A549 (cell line): ENCODE data around the gene EPN3. TPM values are rescaled to one million over a fixed set of nuclear protein-coding genes. Genes with fewer than 3 reads are reported as not detected.

Experiments used
- ATAC-seq, 2 experiments: fragments of 200-7000 bp in 1 of 2; fragments of >200 bp in 1 of 2; cut with Nextera tagmentation in 1 of 2; cut with Tn5 transposase in 1 of 2; 3 replicates each; pipeline versions ENCODE4 v1.8.0 to v1.9.1; 2018 to 2020; ENCODE audit warnings: mild to moderate bottlenecking in 1 of 2, moderate library complexity in 1 of 2
- CTCF ChIA-PET: fragments of 300-600 bp; sonication (Branson Sonifier 250); formaldehyde crosslinking; extraction: SDS; loops from one replicate; lab custom pipeline; 2021; ENCODE audit warnings: antibody characterized with exemption, inconsistent platforms; lab: Yijun Ruan, JAX
- POLR2A ChIA-PET: fragments of 350-600 bp; formaldehyde crosslinking; extraction: SDS; loops from one replicate; lab custom pipeline; 2021; ENCODE audit warnings: antibody characterized with exemption, inconsistent platforms; lab: Yijun Ruan, JAX
- DNase-seq, 2 experiments: peaks; one replicate each; pipeline versions ENCODE4 v3.0.0 to v3.0.0-alpha.2; 2011 to 2016; ENCODE audit warnings: low read depth in 1 of 2, low spot score in 1 of 2
- FAIRE-seq: peaks from 2 replicates; lab custom pipeline; 2011; peaks lifted over from hg19 to GRCh38; lab: Jason Lieb, UNC
- H3K27ac ChIP-seq, 2 experiments: fragments of >200 bp; sonication (Bioruptor Twin); formaldehyde crosslinking; 3 replicates each; pipeline ENCODE4 v1.5.1; 2016 to 2017
- H3K4me1 ChIP-seq: fragments of >200 bp; sonication (Bioruptor Twin); formaldehyde crosslinking; 3 replicates; pipeline ENCODE4 v1.6.1; 2016
- H3K4me2 ChIP-seq: fragments of >200 bp; sonication (Bioruptor Twin); formaldehyde crosslinking; 3 replicates; pipeline ENCODE4 v1.6.1; 2016
- H3K4me3 ChIP-seq: fragments of >200 bp; sonication (Bioruptor Twin); formaldehyde crosslinking; 3 replicates; pipeline ENCODE4 v1.5.1; 2016
- H3K9me3 ChIP-seq: fragments of >200 bp; sonication (Bioruptor Twin); formaldehyde crosslinking; 3 replicates; pipeline ENCODE4 v1.6.1; 2016
- CBX2 ChIP-seq: fragments of 200-600 bp; sonication (generic); IDR thresholded peaks from 2 replicates; pipeline ENCODE4 v1.6.1; 2016; ENCODE audit warnings: low read depth, mild to moderate bottlenecking, borderline replicate concordance
- CBX8 ChIP-seq: fragments of 200-600 bp; sonication (generic); IDR thresholded peaks from 2 replicates; pipeline ENCODE4 v1.6.1; 2016
- CHD2 ChIP-seq: fragments of 150-350 bp; IDR thresholded peaks from 2 replicates; pipeline ENCODE4 v1.6.1; 2014; ENCODE audit warnings: low read length; ENCODE audit not compliant: partially characterized antibody
- EHMT2 ChIP-seq: fragments of 200-600 bp; sonication (generic); IDR thresholded peaks from 2 replicates; pipeline ENCODE4 v1.6.1; 2016; ENCODE audit warnings: antibody characterized with exemption, low read depth, mild to moderate bottlenecking, moderate library complexity
- ESRRA ChIP-seq: fragments of 150-350 bp; IDR thresholded peaks from 2 replicates; pipeline ENCODE4 v1.6.1; 2014; ENCODE audit warnings: mild to moderate bottlenecking, low read length, borderline replicate concordance
- FOXS1 ChIP-seq: fragments of 250-450 bp; sonication (Bioruptor Pico); IDR thresholded peaks from 2 replicates; pipeline ENCODE4 v1.5.0; 2020; ENCODE audit warnings: mild to moderate bottlenecking, moderate library complexity
- GATA3 ChIP-seq: IDR thresholded peaks from 2 replicates; pipeline ENCODE4 v1.6.1; 2012; ENCODE audit warnings: borderline replicate concordance
- HDAC2 ChIP-seq: fragments of 200-600 bp; sonication (generic); IDR thresholded peaks from 2 replicates; pipeline ENCODE4 v1.6.1; 2016
- HOXB13 ChIP-seq: fragments of 250-450 bp; sonication (Bioruptor Pico); IDR thresholded peaks from 2 replicates; pipeline ENCODE4 v1.5.0; 2020; ENCODE audit warnings: low read depth, mild to moderate bottlenecking, moderate library complexity
- HOXB5 ChIP-seq: fragments of 250-450 bp; sonication (Bioruptor Pico); IDR thresholded peaks from 2 replicates; pipeline ENCODE4 v1.5.0; 2020; ENCODE audit warnings: mild to moderate bottlenecking, moderate library complexity
- JUN ChIP-seq, 2 experiments: fragments of >200 bp; sonication (Bioruptor Twin); formaldehyde crosslinking; IDR thresholded peaks; 2 replicates in 1 of 2; 3 replicates in 1 of 2; pipeline ENCODE4 v1.6.1; 2016 to 2017
- JUNB ChIP-seq: fragments of >200 bp; sonication (Bioruptor Twin); formaldehyde crosslinking; IDR thresholded peaks from 2 replicates; pipeline ENCODE4 v1.6.1; 2016
- KDM5A ChIP-seq: fragments of 200-600 bp; sonication (generic); IDR thresholded peaks from 2 replicates; pipeline ENCODE4 v1.6.1; 2016; ENCODE audit warnings: antibody characterized with exemption, mild to moderate bottlenecking
- NFE2L2 ChIP-seq: fragments of 150-350 bp; conservative IDR thresholded peaks from 2 replicates; pipeline ENCODE4 v1.6.1; 2014; ENCODE audit warnings: low read length
- NR3C1 ChIP-seq: fragments of >200 bp; sonication (Bioruptor Twin); formaldehyde crosslinking; IDR thresholded peaks from 3 replicates; pipeline ENCODE4 v1.6.1; 2017
- POLR2A ChIP-seq: IDR thresholded peaks from 2 replicates; pipeline ENCODE4 v1.6.1; 2012; ENCODE audit warnings: mild to moderate bottlenecking, low read length
- POLR2AphosphoS2 ChIP-seq: conservative IDR thresholded peaks from 2 replicates; pipeline ENCODE4 v1.6.1; 2012; ENCODE audit warnings: low read length, improper control_type of control experiment, inconsistent platforms
- RAD21 ChIP-seq, 2 experiments: fragments of >200 bp in 1 of 2; sonication (Bioruptor Twin) in 1 of 2; formaldehyde crosslinking in 1 of 2; IDR thresholded peaks in 1 of 2; conservative IDR thresholded peaks in 1 of 2; 2 replicates in 1 of 2; 3 replicates in 1 of 2; pipeline ENCODE4 v1.6.1; 2012 to 2018; ENCODE audit warnings: inconsistent platforms in 1 of 2
- RARB ChIP-seq: fragments of 250-450 bp; sonication (Bioruptor Pico); IDR thresholded peaks from 2 replicates; pipeline ENCODE4 v1.8.0; 2021; ENCODE audit warnings: mild to moderate bottlenecking, moderate library complexity
- SMC3 ChIP-seq: fragments of >200 bp; sonication (Bioruptor Twin); formaldehyde crosslinking; IDR thresholded peaks from 3 replicates; pipeline ENCODE4 v1.6.1; 2018; ENCODE audit warnings: inconsistent platforms
- TP53 ChIP-seq: fragments of 250-450 bp; sonication (Bioruptor Pico); IDR thresholded peaks from 2 replicates; pipeline ENCODE4 v1.5.0; 2021; ENCODE audit warnings: mild to moderate bottlenecking, moderate library complexity
- ZC3H11A ChIP-seq: fragments of 450-650 bp; IDR thresholded peaks from 2 replicates; pipeline ENCODE4 v1.6.1; 2014; ENCODE audit warnings: antibody characterized with exemption, mild to moderate bottlenecking
- ZFP36 ChIP-seq: fragments of 450-650 bp; IDR thresholded peaks from 2 replicates; pipeline ENCODE4 v1.6.1; 2014; ENCODE audit warnings: borderline replicate concordance; ENCODE audit not compliant: partially characterized antibody
- WGBS: methylation state at CpG from one replicate; pipeline ENCODE4 v1.1.6; 2017; ENCODE audit errors: missing lambda C conversion rate; 5-methylcytosine and 5-hydroxymethylcytosine counted together
- polyA minus RNA-seq: library from RNA; depleted of rRNA, polyadenylated mRNA; stranded (reverse); fragments of >200 nt; gene quantifications from 2 replicates; pipeline ENCODE4 v1.2.3, GENCODE V29; 2011; rRNA and poly(A)+ RNA removed
- polyA plus RNA-seq, 4 experiments: library from polyadenylated mRNA; depleted of rRNA in 3 of 4; stranded (reverse); fragments of >200 nt; fragmentation: RNase III in 1 of 4; extraction: RNeasy Plus Mini Kit Qiagen cat#74134 plus additional on column Dnase treatment in 1 of 4; gene quantifications; 2 replicates in 3 of 4; 3 replicates in 1 of 4; pipeline ENCODE4 v1.2.3, GENCODE V29; 2011 to 2017
- TF ChIP-seq, protein P1 (sequence below): fragments of 200-600 bp; sonication (generic); IDR thresholded peaks from 2 replicates; pipeline ENCODE4 v1.6.1; 2016; ENCODE audit warnings: antibody characterized with exemption, mild to moderate bottlenecking, moderate library complexity
- TF ChIP-seq, protein P2 (sequence below): IDR thresholded peaks from 2 replicates; pipeline ENCODE4 v1.6.1; 2012; ENCODE audit warnings: low read depth, borderline replicate concordance
- TF ChIP-seq, protein P3 (sequence below): fragments of 250-450 bp; sonication (Bioruptor Pico); IDR thresholded peaks from 2 replicates; pipeline ENCODE4 v1.5.0; 2020; ENCODE audit warnings: low read depth, mild to moderate bottlenecking, moderate library complexity
- TF ChIP-seq, protein P4 (sequence below): fragments of >200 bp; sonication (Bioruptor Twin); formaldehyde crosslinking; IDR thresholded peaks from 2 replicates; pipeline ENCODE4 v1.6.1; 2016
- TF ChIP-seq, protein P5 (sequence below): fragments of 250-450 bp; sonication (Bioruptor Pico); IDR thresholded peaks from 2 replicates; pipeline ENCODE4 v1.5.0; 2021; ENCODE audit warnings: mild to moderate bottlenecking, moderate library complexity, borderline replicate concordance

Gene EPN3
- polyA plus RNA-seq (2011; rRNA removed) (0.09 and 0.13 TPM in 2 replicates), polyA plus RNA-seq (2017; fragmentation: RNase III; extraction: RNeasy Plus Mini Kit Qiagen cat#74134 plus additional on column Dnase treatment) (0.18 to 0.26 TPM (median 0.20 TPM) in 3 replicates), polyA minus RNA-seq (0.12 and 0.78 TPM in 2 replicates)
- 0.15 and 0.39 TPM in 2 replicates for polyA plus RNA-seq (2012; cell fraction: cytosol; rRNA removed)
- polyA plus RNA-seq (2012; cell fraction: nucleus; rRNA removed): 0.22 and 0.67 TPM in 2 replicates

DNA sequence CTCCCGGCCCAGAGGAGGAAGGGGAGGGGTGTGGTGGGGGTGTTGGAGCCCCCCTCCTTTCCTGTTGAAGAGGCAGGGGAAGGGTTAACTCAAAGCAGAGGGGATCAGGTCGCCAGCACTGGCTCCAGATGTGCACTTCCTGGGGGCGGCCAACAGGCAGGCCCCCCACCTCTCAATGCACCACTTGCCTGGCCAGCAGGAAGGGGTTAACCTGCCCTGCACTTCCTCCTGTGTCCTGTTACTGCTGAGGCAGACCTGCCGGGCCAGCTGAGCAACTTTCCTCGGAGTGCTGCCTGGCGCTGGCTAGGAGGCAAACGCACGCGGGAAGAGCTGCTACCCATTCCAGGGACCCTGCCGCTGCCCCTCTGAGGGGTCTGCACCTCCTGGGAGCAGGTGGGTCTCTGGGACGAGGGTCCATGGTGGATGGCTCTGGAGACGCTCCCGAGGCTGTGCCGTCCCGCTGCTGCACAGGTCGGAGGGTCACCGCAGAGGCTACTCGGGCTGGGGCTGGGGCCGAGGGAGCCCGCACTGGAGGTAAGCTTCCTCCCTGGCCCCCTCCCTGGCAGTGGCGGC, at the start of gene EPN3:
Gene EPN3 (plus strand): TSS at position 284 of the 573 bp plus-strand sequence. CDS start 3,822 bp downstream, outside the sequence.
- Histone ChIP-seq H3K27ac (peak within 1 kb of the TSS in 1 of 2 experiments; percentile 81; a peak in 3 of 6 replicates), H3K4me2 (peak within 1 kb of the TSS; percentile 83), H3K4me3 (no peak within 1 kb of the TSS; the same call in 2 of the 3 replicates), H3K4me1 (peaks cover 28% of the 10 kb centered on the region), H3K9me3 (no peaks in the 10 kb centered on the region)
- WGBS: 7% methylated on average over 5 of the region's 21 CpGs
- CTCF ChIA-PET: interaction anchor here (1.2 to 7.9 kb wide), 7 partner anchors 8 to 319 kb away, joined by 4 to 48 read pairs (median 5); no protein-coding TSS in a partner anchor
- POLR2A ChIA-PET: interaction anchor here (0.5 to 1.3 kb wide), 2 partner anchors 11 to 27 kb away, joined by 3 read pairs; no protein-coding TSS in a partner anchor
- no peak for DNase-seq
- peak; percentile 4 to 58; a peak in 3 of 6 replicates for ATAC-seq
- TF ChIP-seq EHMT2 (no peak), RARB (no peak), KDM5A (no peak), ZC3H11A (no peak), JUN (IDR thresholded peaks at IDR 0.05) (no peak), ESRRA (no peak), RAD21 (conservative IDR thresholded peaks at IDR 0.05 in 1 of 2, IDR thresholded peaks at IDR 0.05 in 1 of 2) (no peak), SMC3 (no peak), HDAC2 (no peak), CHD2 (no peak), ZFP36 (no peak), NR3C1 (no peak), CBX2 (no peak), CBX8 (no peak), JUNB (no peak)
- TF ChIP-seq, protein P1, sequence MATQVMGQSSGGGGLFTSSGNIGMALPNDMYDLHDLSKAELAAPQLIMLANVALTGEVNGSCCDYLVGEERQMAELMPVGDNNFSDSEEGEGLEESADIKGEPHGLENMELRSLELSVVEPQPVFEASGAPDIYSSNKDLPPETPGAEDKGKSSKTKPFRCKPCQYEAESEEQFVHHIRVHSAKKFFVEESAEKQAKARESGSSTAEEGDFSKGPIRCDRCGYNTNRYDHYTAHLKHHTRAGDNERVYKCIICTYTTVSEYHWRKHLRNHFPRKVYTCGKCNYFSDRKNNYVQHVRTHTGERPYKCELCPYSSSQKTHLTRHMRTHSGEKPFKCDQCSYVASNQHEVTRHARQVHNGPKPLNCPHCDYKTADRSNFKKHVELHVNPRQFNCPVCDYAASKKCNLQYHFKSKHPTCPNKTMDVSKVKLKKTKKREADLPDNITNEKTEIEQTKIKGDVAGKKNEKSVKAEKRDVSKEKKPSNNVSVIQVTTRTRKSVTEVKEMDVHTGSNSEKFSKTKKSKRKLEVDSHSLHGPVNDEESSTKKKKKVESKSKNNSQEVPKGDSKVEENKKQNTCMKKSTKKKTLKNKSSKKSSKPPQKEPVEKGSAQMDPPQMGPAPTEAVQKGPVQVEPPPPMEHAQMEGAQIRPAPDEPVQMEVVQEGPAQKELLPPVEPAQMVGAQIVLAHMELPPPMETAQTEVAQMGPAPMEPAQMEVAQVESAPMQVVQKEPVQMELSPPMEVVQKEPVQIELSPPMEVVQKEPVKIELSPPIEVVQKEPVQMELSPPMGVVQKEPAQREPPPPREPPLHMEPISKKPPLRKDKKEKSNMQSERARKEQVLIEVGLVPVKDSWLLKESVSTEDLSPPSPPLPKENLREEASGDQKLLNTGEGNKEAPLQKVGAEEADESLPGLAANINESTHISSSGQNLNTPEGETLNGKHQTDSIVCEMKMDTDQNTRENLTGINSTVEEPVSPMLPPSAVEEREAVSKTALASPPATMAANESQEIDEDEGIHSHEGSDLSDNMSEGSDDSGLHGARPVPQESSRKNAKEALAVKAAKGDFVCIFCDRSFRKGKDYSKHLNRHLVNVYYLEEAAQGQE: no peak
- FAIRE-seq: no peak

DNA sequence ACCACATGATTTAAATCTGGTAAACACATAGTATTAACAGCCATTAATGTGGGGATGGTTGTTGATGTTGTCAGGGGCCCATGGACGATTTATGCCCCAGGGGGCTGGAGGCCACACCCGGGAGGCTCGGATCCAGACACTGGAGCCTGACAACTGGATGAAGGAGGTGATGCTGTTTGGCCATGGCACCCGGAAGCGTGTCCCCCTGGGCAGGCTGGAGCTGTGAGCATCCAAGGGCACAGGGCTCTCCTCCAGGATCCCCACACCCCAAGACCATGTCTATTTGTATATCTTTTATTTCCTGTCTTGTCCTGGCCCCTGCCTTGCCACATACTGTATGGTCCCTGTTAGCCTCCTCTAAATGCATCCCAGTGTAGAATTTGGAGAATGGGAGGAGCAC, 49.3 kb upstream of the EPN3 start:
- no peak for FAIRE-seq

More for the DNA sequence above, 49.3 kb upstream of the EPN3 start:
- ChIA-PET CTCF (interaction anchor here (0.5 to 5.0 kb wide), 41 partner anchors 10 to 1046 kb away, joined by 3 to 119 read pairs (median 6); partner anchors contain the start of genes ACSF2 and EPN3), POLR2A (interaction anchor here (0.6 to 1.7 kb wide), 2 partner anchors 48 to 59 kb away, joined by 4 to 5 read pairs; no protein-coding TSS in a partner anchor)
- Histone ChIP-seq H3K4me3 (no peak overlapping the region), H3K9me3 (no peaks in the 10 kb centered on the region), H3K4me2 (peak overlapping the region; percentile 63; the same call in 1 of the 3 replicates), H3K27ac (peak overlapping the region; percentile 65 to 85), H3K4me1 (peaks cover 32% of the 10 kb centered on the region)
- 72% methylated on average over 5 of the region's 5 CpGs for WGBS
- TF ChIP-seq JUN (IDR thresholded peaks at IDR 0.05) (no peak), HDAC2 (no peak), CBX2 (no peak), HOXB5 (CRISPR knock-in tag) (no peak), ZFP36 (no peak), POLR2AphosphoS2 (no peak), TP53 (CRISPR knock-in tag) (no peak), HOXB13 (CRISPR knock-in tag) (no peak), GATA3 (no peak), POLR2A (no peak), JUNB (no peak), NFE2L2 (no peak), FOXS1 (CRISPR knock-in tag) (no peak)
- TF ChIP-seq, protein P2, sequence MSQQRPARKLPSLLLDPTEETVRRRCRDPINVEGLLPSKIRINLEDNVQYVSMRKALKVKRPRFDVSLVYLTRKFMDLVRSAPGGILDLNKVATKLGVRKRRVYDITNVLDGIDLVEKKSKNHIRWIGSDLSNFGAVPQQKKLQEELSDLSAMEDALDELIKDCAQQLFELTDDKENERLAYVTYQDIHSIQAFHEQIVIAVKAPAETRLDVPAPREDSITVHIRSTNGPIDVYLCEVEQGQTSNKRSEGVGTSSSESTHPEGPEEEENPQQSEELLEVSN: no peak
- TF ChIP-seq, protein P3, sequence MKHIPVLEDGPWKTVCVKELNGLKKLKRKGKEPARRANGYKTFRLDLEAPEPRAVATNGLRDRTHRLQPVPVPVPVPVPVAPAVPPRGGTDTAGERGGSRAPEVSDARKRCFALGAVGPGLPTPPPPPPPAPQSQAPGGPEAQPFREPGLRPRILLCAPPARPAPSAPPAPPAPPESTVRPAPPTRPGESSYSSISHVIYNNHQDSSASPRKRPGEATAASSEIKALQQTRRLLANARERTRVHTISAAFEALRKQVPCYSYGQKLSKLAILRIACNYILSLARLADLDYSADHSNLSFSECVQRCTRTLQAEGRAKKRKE (CRISPR knock-in tag): no peak
- TF ChIP-seq, protein P4, sequence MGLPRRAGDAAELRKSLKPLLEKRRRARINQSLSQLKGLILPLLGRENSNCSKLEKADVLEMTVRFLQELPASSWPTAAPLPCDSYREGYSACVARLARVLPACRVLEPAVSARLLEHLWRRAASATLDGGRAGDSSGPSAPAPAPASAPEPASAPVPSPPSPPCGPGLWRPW: no peak
- TF ChIP-seq, protein P5, sequence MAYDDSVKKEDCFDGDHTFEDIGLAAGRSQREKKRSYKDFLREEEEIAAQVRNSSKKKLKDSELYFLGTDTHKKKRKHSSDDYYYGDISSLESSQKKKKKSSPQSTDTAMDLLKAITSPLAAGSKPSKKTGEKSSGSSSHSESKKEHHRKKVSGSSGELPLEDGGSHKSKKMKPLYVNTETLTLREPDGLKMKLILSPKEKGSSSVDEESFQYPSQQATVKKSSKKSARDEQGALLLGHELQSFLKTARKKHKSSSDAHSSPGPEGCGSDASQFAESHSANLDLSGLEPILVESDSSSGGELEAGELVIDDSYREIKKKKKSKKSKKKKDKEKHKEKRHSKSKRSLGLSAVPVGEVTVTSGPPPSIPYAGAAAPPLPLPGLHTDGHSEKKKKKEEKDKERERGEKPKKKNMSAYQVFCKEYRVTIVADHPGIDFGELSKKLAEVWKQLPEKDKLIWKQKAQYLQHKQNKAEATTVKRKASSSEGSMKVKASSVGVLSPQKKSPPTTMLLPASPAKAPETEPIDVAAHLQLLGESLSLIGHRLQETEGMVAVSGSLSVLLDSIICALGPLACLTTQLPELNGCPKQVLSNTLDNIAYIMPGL (CRISPR knock-in tag): no peak
- DNase-seq: no peak
- no peak for ATAC-seq
